DND-41 (cell line): Measurements from ENCODE around the gene H3-3A.

Experiments used
- ATAC-seq: fragments of 200-7000 bp; cut with Tn5 transposase; 3 replicates; pipeline ENCODE4 v1.9.1; 2021; ENCODE audit warnings: low read depth; ENCODE audit not compliant: insufficient read depth
- DNase-seq: peaks from one replicate; pipeline ENCODE4 v3.0.0-alpha.2; 2020
- H2AFZ ChIP-seq: 2 replicates; pipeline ENCODE4 v1.6.0; 2012; ENCODE audit warnings: low read depth, low read length
- H3K27ac ChIP-seq: 2 replicates; pipeline ENCODE4 v1.5.1; 2012; ENCODE audit warnings: low read length, inconsistent platforms
- H3K27me3 ChIP-seq: fragments of 200-600 bp; sonication (generic); 2 replicates; pipeline ENCODE4 v1.6.0; 2012; ENCODE audit warnings: low read length, mild to moderate bottlenecking, inconsistent platforms; ENCODE audit not compliant: insufficient read depth, poor library complexity
- H3K36me3 ChIP-seq: 2 replicates; pipeline ENCODE4 v1.5.1; 2012; ENCODE audit warnings: low read length, inconsistent platforms; ENCODE audit not compliant: insufficient read depth
- H3K4me1 ChIP-seq: 2 replicates; pipeline ENCODE4 v1.5.1; 2012; ENCODE audit warnings: mild to moderate bottlenecking, low read length; ENCODE audit not compliant: insufficient read depth
- H3K4me2 ChIP-seq: 2 replicates; pipeline ENCODE4 v1.6.0; 2012; ENCODE audit warnings: mild to moderate bottlenecking, moderate library complexity, low read length, inconsistent platforms; ENCODE audit not compliant: insufficient read depth
- H3K4me3 ChIP-seq, 2 experiments: fragments of 200-600 bp in 1 of 2; shearing (Covaris generic) in 1 of 2; 2 replicates each; pipeline ENCODE4 v1.5.1; 2012 to 2016; ENCODE audit warnings: inconsistent platforms in 2 of 2, low read length in 2 of 2, mild to moderate bottlenecking in 2 of 2, low read depth in 1 of 2, moderate library complexity in 1 of 2
- H3K79me2 ChIP-seq: 2 replicates; pipeline ENCODE4 v1.6.0; 2012; ENCODE audit warnings: low read length, inconsistent platforms; ENCODE audit not compliant: insufficient read depth
- H3K9ac ChIP-seq: 2 replicates; pipeline ENCODE4 v1.6.0; 2012; ENCODE audit warnings: low read depth, mild to moderate bottlenecking, inconsistent platforms, low read length, moderate library complexity
- H3K9me3 ChIP-seq: 2 replicates; pipeline ENCODE4 v1.5.1; 2012; ENCODE audit warnings: low read length, moderate library complexity, mild to moderate bottlenecking, inconsistent platforms; ENCODE audit not compliant: insufficient read depth, severe bottlenecking
- H4K20me1 ChIP-seq: 2 replicates; pipeline ENCODE4 v1.6.0; 2012; ENCODE audit warnings: low read length; ENCODE audit not compliant: insufficient read depth
- CTCF ChIP-seq: IDR thresholded peaks from 2 replicates; pipeline ENCODE4 v1.5.1; 2012; ENCODE audit warnings: borderline replicate concordance, low read length, moderate library complexity, mild to moderate bottlenecking; ENCODE audit not compliant: poor library complexity, severe bottlenecking; ENCODE audit errors: extremely low read depth
- EZH2 ChIP-seq: IDR thresholded peaks from 3 replicates; pipeline ENCODE4 v1.6.1; 2012; ENCODE audit warnings: borderline replicate concordance, low read depth, mild to moderate bottlenecking, moderate library complexity, low read length, inconsistent platforms; ENCODE audit not compliant: severe bottlenecking

H3-3A gene

DNA sequence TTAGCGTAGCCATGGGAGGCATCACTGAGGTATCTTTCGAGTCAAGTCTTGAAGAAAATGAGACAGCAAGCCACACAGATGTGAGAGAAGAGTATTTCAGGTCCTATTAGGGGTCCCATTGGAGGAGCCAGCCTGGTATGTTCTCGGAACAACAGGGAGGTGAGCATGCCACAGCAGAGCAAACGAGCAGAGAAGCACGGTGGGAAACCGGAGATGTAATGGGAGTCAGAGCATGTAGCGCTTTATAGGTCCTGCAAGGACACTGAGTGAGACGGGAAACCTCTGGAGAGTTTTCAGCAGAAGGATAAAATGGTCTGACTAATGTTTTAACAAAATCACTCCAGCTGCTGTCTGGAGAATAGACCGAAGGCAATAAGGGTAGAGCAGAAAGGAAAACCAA, 15.9 kb downstream of the H3-3A start:
- H3K9ac ChIP-seq, result no peak overlapping the region
- peaks cover 11% of the 10 kb centered on the region for H3K4me1 ChIP-seq
- H3K36me3 ChIP-seq, result peaks cover 17% of the 10 kb centered on the region; the same call in 1 of the 2 replicates
- H3K27ac ChIP-seq, result no peak overlapping the region
- TF ChIP-seq CTCF (no peak), EZH2 (no peak)
- H2AFZ ChIP-seq, result no peak overlapping the region
- no peaks in the 10 kb centered on the region for H3K79me2 ChIP-seq
- ATAC-seq (no peak), DNase-seq (no peak)
- H3K27me3 ChIP-seq, result no peaks in the 10 kb centered on the region
- no peaks in the 10 kb centered on the region for H3K9me3 ChIP-seq
- no peak overlapping the region for H3K4me2 ChIP-seq
- peaks cover 3% of the 10 kb centered on the region; the same call in 1 of the 2 replicates for H4K20me1 ChIP-seq
- no peak overlapping the region for H3K4me3 ChIP-seq

DNA sequence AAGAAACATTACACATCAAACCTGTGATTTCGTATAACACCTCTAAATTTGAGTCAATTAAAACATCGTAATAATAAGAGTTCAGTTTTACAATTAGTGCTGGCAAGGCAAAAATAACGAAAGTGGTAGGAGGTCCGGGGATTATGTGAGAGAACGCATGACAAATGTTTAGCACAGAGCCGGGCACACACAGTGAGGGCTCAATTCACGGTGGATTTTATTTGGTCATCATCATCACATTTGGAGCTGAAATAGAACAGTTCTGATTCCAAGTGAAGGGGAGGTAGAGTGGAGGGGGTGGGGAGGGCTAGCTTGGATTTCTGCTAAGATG, 20.0 kb downstream of the H3-3A start:
- Histone ChIP-seq H3K9me3 (no peaks in the 10 kb centered on the region), H3K27me3 (no peaks in the 10 kb centered on the region), H3K9ac (peak overlapping the region; percentile 58; the same call in 1 of the 2 replicates), H3K4me2 (peak overlapping the region; percentile 96), H2AFZ (peak overlapping the region; percentile 80), H4K20me1 (no peaks in the 10 kb centered on the region), H3K4me1 (peaks cover 17% of the 10 kb centered on the region), H3K4me3 (peak overlapping the region in 1 of 2 experiments; percentile 65; a peak in 3 of 4 replicates), H3K79me2 (no peaks in the 10 kb centered on the region), H3K27ac (no peak overlapping the region), H3K36me3 (no peaks in the 10 kb centered on the region)
- DNase-seq, result no peak
- no peak for TF ChIP-seq EZH2
- TF ChIP-seq CTCF, result no peak
- ATAC-seq, result no peak

- Histone ChIP-seq H3K4me1 (peaks cover 17% of the 10 kb centered on the region), H3K4me3 (peak overlapping the region; percentile 30 to 65; a peak in 3 of 4 replicates), H3K9ac (peak overlapping the region; percentile 58), H3K79me2 (no peaks in the 10 kb centered on the region), H3K4me2 (peak overlapping the region; percentile 96), H3K36me3 (no peaks in the 10 kb centered on the region), H3K27me3 (no peaks in the 10 kb centered on the region), H4K20me1 (no peaks in the 10 kb centered on the region), H2AFZ (peak overlapping the region; percentile 80), H3K9me3 (no peaks in the 10 kb centered on the region), H3K27ac (no peak overlapping the region)
- no peak for DNase-seq
- TF ChIP-seq CTCF (no peak), EZH2 (no peak)
- peak; percentile 2; the same call in 1 of the 3 replicates for ATAC-seq
These were observed 20.4 kb downstream of the H3-3A start for GRCh38 chr1:226082959-226083301.
